HEK293T (cell line): Measurements from ENCODE around the gene ADD1.

Experiments
- CTCF ChIA-PET: fragments of 350-600 bp; formaldehyde crosslinking; extraction: SDS; loops from one replicate; lab custom pipeline; 2021; ENCODE audit warnings: antibody characterized with exemption, inconsistent platforms; lab: Yijun Ruan, JAX
- POLR2A ChIA-PET: fragments of 350-600 bp; formaldehyde crosslinking; extraction: SDS; loops from one replicate; lab custom pipeline; 2020; ENCODE audit warnings: antibody characterized with exemption, inconsistent platforms; lab: Yijun Ruan, JAX
- DNase-seq: peaks from one replicate; pipeline ENCODE4 v3.0.0; 2012; ENCODE audit warnings: mixed read lengths; ENCODE audit errors: extremely low spot score
- ARNT ChIP-seq: fragments of 450-650 bp; IDR thresholded peaks from 2 replicates; pipeline ENCODE4 v1.6.1; 2017; ENCODE audit warnings: mild to moderate bottlenecking
- BHLHE40 ChIP-seq: fragments of 450-650 bp; IDR thresholded peaks from 2 replicates; pipeline ENCODE4 v1.6.1; 2016; ENCODE audit warnings: mild to moderate bottlenecking, moderate library complexity, borderline replicate concordance
- CTBP1 ChIP-seq: fragments of 450-650 bp; IDR thresholded peaks from 2 replicates; pipeline ENCODE4 v1.6.1; 2016; ENCODE audit warnings: borderline replicate concordance
- ELF4 ChIP-seq: fragments of 450-650 bp; IDR thresholded peaks from 2 replicates; pipeline ENCODE4 v1.6.1; 2017; ENCODE audit warnings: antibody characterized with exemption
- FOXA1 ChIP-seq: fragments of 450-650 bp; IDR thresholded peaks from 2 replicates; pipeline ENCODE4 v1.6.1; 2016; ENCODE audit warnings: mild to moderate bottlenecking
- FOXK2 ChIP-seq: fragments of 450-650 bp; IDR thresholded peaks from 2 replicates; pipeline ENCODE4 v1.6.1; 2016; ENCODE audit warnings: mild to moderate bottlenecking
- FOXM1 ChIP-seq: fragments of 450-650 bp; IDR thresholded peaks from 2 replicates; pipeline ENCODE4 v1.6.1; 2017; ENCODE audit warnings: mild to moderate bottlenecking, borderline replicate concordance
- HDGF ChIP-seq: fragments of 450-650 bp; IDR thresholded peaks from 2 replicates; pipeline ENCODE4 v1.6.1; 2017; ENCODE audit warnings: antibody characterized with exemption, borderline replicate concordance
- L3MBTL2 ChIP-seq: fragments of 450-650 bp; conservative IDR thresholded peaks from 2 replicates; pipeline ENCODE4 v1.6.1; 2016; ENCODE audit warnings: mild to moderate bottlenecking
- LEF1 ChIP-seq: fragments of 450-650 bp; IDR thresholded peaks from 2 replicates; pipeline ENCODE4 v1.6.1; 2017; ENCODE audit warnings: mild to moderate bottlenecking, borderline replicate concordance
- NFRKB ChIP-seq: fragments of 450-650 bp; IDR thresholded peaks from 2 replicates; pipeline ENCODE4 v1.6.1; 2016; ENCODE audit warnings: mild to moderate bottlenecking, moderate library complexity
- SP1 ChIP-seq: fragments of 450-650 bp; IDR thresholded peaks from 2 replicates; pipeline ENCODE4 v1.6.1; 2017
- TARDBP ChIP-seq: fragments of 450-650 bp; IDR thresholded peaks from 2 replicates; pipeline ENCODE4 v1.6.1; 2016
- ZNF384 ChIP-seq: fragments of 450-650 bp; IDR thresholded peaks from 2 replicates; pipeline ENCODE4 v1.6.1; 2016
- TF ChIP-seq, protein P1 (sequence below): fragments of 450-650 bp; IDR thresholded peaks from 2 replicates; pipeline ENCODE4 v1.6.1; 2016

Gene ADD1

DNA sequence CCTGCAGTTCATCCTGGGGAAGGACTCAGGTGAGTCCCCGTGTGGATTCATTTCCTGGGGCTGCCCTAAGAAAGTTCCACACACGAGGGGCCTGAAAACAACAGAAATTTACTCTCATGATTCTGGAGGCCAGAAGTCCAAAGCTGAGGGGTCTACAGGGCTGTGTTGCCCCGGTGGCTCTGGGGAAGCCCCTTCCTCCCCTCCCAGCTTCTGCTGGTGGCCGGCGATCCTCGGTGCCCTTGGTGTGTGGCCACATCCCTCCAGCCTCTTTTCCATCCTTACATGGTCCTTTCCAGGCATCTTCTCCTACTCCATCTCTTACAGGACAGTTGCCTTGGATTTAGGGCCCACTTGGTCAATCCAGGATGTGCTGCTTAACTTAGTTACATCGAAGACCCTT, 35.6 kb upstream of the ADD1 start:
- ChIA-PET POLR2A (no interaction called here), CTCF (no interaction called here)
- TF ChIP-seq SP1, result no peak
- no peak for TF ChIP-seq HDGF
- no peak for TF ChIP-seq L3MBTL2
- no peak for TF ChIP-seq ELF4
- no peak for DNase-seq

DNA sequence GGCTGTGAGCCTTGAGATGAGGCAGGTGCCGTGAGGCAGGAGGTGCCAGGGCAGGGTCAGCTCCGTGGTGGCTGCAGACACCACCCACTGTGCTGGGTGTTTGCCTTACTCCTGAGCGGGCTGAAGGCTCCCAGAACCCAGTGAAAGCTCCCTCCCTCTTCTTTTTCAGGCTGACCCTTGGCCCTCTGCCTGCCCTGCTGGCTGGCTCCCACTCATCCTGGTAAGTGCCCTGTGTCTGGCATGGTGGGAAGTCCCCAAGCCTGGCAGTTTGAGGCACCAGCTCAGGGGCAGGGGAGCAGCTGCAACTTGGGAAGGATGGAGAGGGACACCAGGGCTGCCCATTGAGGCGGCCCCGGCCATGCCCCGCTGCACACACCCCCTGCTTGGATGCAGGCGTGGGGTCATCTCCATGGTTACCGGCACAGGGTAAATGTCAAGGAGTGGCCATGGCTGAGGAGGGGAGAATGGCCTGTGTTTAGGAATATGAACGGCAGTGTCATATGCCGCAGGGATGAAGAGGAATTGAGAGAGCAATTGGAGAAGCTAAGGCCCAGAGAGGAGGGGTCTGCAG, 33.9 kb upstream of the ADD1 start:
- TF ChIP-seq FOXM1 (no peak), BHLHE40 (no peak), FOXK2 (no peak)
- TF ChIP-seq, protein P1, sequence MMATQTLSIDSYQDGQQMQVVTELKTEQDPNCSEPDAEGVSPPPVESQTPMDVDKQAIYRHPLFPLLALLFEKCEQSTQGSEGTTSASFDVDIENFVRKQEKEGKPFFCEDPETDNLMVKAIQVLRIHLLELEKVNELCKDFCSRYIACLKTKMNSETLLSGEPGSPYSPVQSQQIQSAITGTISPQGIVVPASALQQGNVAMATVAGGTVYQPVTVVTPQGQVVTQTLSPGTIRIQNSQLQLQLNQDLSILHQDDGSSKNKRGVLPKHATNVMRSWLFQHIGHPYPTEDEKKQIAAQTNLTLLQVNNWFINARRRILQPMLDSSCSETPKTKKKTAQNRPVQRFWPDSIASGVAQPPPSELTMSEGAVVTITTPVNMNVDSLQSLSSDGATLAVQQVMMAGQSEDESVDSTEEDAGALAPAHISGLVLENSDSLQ, result no peak
- POLR2A ChIA-PET, result interaction anchor here (2.1 kb wide), 1 partner anchor 9 kb away, joined by 6 read pairs; no protein-coding TSS in a partner anchor
- CTCF ChIA-PET, result no interaction called here
- DNase-seq, result no peak

- TF ChIP-seq HDGF (no peak), SP1 (no peak), ARNT (no peak), FOXA1 (no peak), ZNF384 (no peak), NFRKB (no peak), FOXK2 (no peak), L3MBTL2 (no peak), ELF4 (no peak), BHLHE40 (no peak), CTBP1 (no peak), TARDBP (no peak)
- ChIA-PET CTCF (no interaction called here), POLR2A (interaction anchor here (2.1 kb wide), 1 partner anchor 9 kb away, joined by 6 read pairs; no protein-coding TSS in a partner anchor)
- DNase-seq, result no peak
Observed at GRCh38 chr4:2810388-2810787, 33.3 kb upstream of the ADD1 start.

DNA sequence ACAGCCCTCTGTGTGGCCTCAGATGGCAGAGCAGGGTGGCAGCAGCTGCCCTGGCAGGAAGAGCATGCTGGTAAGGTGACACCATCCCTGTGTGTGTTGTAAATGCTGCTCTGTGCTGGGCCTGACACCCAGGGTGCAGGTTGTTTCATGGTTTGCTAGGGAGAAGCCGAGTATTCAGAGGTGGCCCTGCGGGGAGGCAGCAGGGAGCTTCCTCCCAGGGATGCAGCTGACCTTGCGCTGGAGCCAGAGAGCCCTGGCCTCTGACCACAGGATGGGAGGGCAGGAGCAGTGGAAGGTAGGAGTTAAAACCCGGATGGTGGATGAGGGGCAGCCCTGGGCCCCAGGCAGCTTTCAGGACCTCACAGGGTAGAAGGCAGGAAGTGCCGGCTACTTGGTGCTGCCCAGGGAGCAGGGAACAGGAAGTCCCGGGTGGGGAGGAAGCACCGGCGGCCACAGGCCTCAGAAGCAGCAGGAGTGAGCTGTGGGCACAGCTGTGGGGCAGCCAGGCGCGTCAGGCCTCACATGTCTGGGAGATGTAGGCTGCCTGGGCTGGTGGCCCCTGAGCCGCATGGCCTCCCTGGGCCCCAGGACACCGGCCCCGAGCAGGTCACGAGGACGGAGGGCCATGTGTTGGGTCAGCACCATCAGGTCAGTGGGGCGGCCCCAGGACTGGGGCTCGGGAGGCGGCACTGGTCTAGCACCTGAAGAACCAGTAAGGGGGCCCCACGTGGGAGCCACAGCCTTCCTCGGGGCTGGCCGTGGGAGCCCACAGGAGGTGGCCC, 31.6 kb upstream of the ADD1 start:
- ChIA-PET CTCF (interaction anchor here (0.6 kb wide), 1 partner anchor 12 kb away, joined by 3 read pairs; no protein-coding TSS in a partner anchor), POLR2A (interaction anchor here (0.9 to 2.6 kb wide), 8 partner anchors 9 to 50 kb away, joined by 3 to 8 read pairs (median 4); no protein-coding TSS in a partner anchor)
- TF ChIP-seq ZNF384 (no peak), ELF4 (0 out of 2 replicates have a peak, but pooled peaks have one; percentile 46), L3MBTL2 (peak; percentile 73), SP1 (no peak), TARDBP (no peak)
- TF ChIP-seq, protein P1, result no peak
- DNase-seq, result peak; percentile 38

- CTCF ChIA-PET, result no interaction called here
- POLR2A ChIA-PET, result interaction anchor here (0.8 to 2.6 kb wide), 9 partner anchors 9 to 220 kb away, joined by 3 to 8 read pairs (median 4); partner anchors contain the start of gene TNIP2
Observed at GRCh38 chr4:2812612-2813354, 30.9 kb upstream of the ADD1 start.

DNA sequence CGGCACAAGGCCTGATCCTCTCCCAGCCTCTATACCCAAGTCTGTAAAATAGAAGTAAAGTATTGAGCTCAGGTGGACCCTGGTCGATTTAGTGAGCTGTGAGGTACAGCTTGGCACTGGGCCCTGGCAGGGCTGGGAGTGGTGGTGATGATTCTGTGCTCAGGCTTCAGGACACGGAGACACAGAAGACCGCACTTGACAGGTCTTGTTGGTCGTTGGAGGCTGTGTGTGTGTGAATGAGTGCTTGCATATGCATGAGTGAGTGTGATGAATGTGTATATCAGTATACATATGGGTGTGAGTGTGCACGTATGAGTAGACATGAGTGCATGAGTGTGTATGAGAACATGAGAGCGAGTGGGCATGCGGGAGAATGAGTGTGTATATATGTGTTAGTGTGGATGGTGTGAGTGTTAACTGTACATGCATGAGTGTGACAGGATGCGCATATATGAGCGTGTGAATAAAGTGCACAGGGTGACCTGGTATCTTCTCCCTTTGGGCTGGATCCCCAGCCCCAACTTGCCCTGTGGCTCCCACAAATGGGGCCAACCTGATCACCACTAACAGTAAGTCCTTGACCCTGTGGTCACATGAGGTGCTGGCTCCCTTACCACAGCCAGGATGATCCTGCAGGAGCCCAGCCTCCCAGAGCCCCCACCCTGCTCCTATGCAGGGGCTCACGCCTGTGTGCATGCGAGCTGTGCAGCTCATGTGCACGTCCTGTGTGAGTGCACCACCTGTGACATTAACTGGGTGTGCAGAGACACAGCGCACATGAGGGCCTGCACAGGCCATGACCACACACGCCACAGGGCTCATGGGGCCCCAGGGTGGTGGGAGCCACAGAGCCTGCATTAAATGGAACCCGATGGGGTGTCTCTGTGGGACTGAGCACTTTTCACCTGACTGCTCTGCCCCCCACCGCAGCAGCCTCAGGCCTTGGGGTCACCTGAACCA, 29.9 kb upstream of the ADD1 start:
- ChIA-PET CTCF (no interaction called here), POLR2A (interaction anchor here (0.8 to 2.6 kb wide), 3 partner anchors 13 to 221 kb away, joined by 3 to 8 read pairs (median 3); partner anchors contain the start of gene TNIP2)
- no peak for DNase-seq
- TF ChIP-seq HDGF (no peak), ZNF384 (no peak), ELF4 (no peak)

More at GRCh38 chr4:2812612-2813354, 30.9 kb upstream of the ADD1 start:
- DNase-seq, result no peak
- TF ChIP-seq BHLHE40 (no peak), SP1 (no peak), TARDBP (no peak), LEF1 (no peak), FOXA1 (no peak)
